ENCODE data around the gene HIBADH. TPM values are rescaled to one million over a fixed set of nuclear protein-coding genes. Genes with fewer than 3 reads are reported as not detected.
A peak's percentile ranks its signal among the peaks of the same experiment; 100 is the strongest.

The HIBADH gene
- total RNA-seq (2014; rRNA removed; shearing (Covaris generic)): 97.4 and 102 TPM in 2 replicates

GRCh38 chr7:27662490-27663205 is at the start of gene HIBADH:
TSS of gene HIBADH (minus strand) at chr7:27662883. CDS start at chr7:27662788, 95 bp downstream.
- peak; percentile 100 for DNase-seq (ENCODE audit: low read depth)

GRCh38 chr7:27712217-27712616 is 49.5 kb upstream of the HIBADH start:
- no peak for DNase-seq (ENCODE audit: low read depth)

GRCh38 chr7:27709137-27710075 is 46.7 kb upstream of the HIBADH start:
- peak; percentile 74 for DNase-seq (ENCODE audit: low read depth)

GRCh38 chr7:27708485-27708884 is 45.8 kb upstream of the HIBADH start:
- DNase-seq (ENCODE audit: low read depth): no peak

GRCh38 chr7:27705200-27705594 is 42.5 kb upstream of the HIBADH start:
- no peak for DNase-seq (ENCODE audit: low read depth)

GRCh38 chr7:27704422-27705199 is 41.9 kb upstream of the HIBADH start:
- DNase-seq (ENCODE audit: low read depth): no peak

- no peak for DNase-seq (ENCODE audit: low read depth)
Observed at GRCh38 chr7:27703181-27703580, 40.5 kb upstream of the HIBADH start.

- DNase-seq (ENCODE audit: low read depth): no peak
Observed at GRCh38 chr7:27700501-27700900, 37.8 kb upstream of the HIBADH start.

GRCh38 chr7:27699751-27700150 is 37.1 kb upstream of the HIBADH start:
- no peak for DNase-seq (ENCODE audit: low read depth)

- DNase-seq (ENCODE audit: low read depth): peak; percentile 54
Observed at GRCh38 chr7:27697861-27698430, 35.3 kb upstream of the HIBADH start.

GRCh38 chr7:27695096-27695495 is 32.4 kb upstream of the HIBADH start:
- DNase-seq (ENCODE audit: low read depth): no peak

GRCh38 chr7:27693794-27694193 is 31.1 kb upstream of the HIBADH start:
- DNase-seq (ENCODE audit: low read depth): no peak

- DNase-seq (ENCODE audit: low read depth): no peak
Observed at GRCh38 chr7:27690649-27691048, 28.0 kb upstream of the HIBADH start.

- DNase-seq (ENCODE audit: low read depth): peak; percentile 55
Observed at GRCh38 chr7:27689591-27690164, 27.0 kb upstream of the HIBADH start.

- no peak for DNase-seq (ENCODE audit: low read depth)
Observed at GRCh38 chr7:27689150-27689549, 26.5 kb upstream of the HIBADH start.

GRCh38 chr7:27688646-27689045 is 26.0 kb upstream of the HIBADH start:
- no peak for DNase-seq (ENCODE audit: low read depth)

- DNase-seq (ENCODE audit: low read depth): no peak
Observed at GRCh38 chr7:27688056-27688455, 25.4 kb upstream of the HIBADH start.

- DNase-seq (ENCODE audit: low read depth): peak; percentile 52
Observed at GRCh38 chr7:27686315-27686714, 23.6 kb upstream of the HIBADH start.

- no peak for DNase-seq (ENCODE audit: low read depth)
Observed at GRCh38 chr7:27685893-27686292, 23.2 kb upstream of the HIBADH start.

- DNase-seq (ENCODE audit: low read depth): peak; percentile 71
Observed at GRCh38 chr7:27685209-27685608, 22.5 kb upstream of the HIBADH start.

GRCh38 chr7:27684491-27684890 is 21.8 kb upstream of the HIBADH start:
- DNase-seq (ENCODE audit: low read depth): peak; percentile 43
